GDM1 (cell line): Measurements from ENCODE around the gene PIGR.

ENCODE experiments used
- DNase-seq: peaks from one replicate; lab custom pipeline; 2025; lab: John Stamatoyannopoulos, UW

PIGR gene

DNA sequence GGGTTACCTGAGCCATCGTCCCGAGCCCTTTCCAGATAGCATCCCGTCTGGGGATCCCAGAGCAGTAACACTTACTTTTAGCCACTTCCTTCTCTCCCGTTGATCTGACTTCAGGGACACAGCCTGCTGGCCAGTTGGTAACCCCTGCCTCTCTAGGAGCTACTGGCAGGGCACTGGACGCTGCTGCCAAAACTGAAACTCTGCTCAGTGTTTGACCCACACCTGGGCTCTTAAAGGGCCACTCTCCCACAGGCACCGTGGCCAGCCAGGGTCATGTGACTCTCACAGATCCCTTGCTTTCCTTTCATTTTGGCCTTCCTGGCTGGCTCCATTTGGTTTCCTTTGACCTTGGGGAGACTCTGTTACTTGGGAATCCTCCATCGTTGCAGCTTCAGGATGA is at the start of gene PIGR:
PIGR (minus strand) TSS at position 206 of the 400 bp plus-strand sequence. CDS start 5,935 bp downstream, outside the sequence.
- no peak for DNase-seq

DNA sequence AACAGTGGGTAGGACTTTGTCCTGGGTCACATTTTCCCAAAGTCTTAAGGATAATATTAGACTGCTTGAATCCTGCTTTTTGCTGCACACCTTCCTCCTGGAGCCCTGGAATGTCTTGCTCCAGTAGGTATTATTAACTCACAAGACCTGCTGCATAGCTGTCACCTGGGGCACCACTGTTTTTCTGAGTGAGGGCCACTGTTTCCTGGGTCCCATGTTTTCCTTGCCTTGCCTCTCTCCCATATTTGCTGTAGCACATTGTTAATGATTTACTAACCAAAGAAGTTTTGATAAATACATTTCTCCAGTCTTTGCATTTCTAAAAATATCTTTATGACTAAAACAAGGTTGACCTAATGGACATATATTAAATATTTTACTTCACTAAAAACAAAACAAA is 46.5 kb upstream of the PIGR start:
- no peak for DNase-seq

GRCh38 chr1:206987873-206988272 is 41.6 kb upstream of the PIGR start:
- DNase-seq = no peak

- DNase-seq = no peak
These were observed 40.6 kb upstream of the PIGR start for GRCh38 chr1:206986885-206987284.

GRCh38 chr1:206986402-206986801 is 40.1 kb upstream of the PIGR start:
- DNase-seq = no peak

DNA sequence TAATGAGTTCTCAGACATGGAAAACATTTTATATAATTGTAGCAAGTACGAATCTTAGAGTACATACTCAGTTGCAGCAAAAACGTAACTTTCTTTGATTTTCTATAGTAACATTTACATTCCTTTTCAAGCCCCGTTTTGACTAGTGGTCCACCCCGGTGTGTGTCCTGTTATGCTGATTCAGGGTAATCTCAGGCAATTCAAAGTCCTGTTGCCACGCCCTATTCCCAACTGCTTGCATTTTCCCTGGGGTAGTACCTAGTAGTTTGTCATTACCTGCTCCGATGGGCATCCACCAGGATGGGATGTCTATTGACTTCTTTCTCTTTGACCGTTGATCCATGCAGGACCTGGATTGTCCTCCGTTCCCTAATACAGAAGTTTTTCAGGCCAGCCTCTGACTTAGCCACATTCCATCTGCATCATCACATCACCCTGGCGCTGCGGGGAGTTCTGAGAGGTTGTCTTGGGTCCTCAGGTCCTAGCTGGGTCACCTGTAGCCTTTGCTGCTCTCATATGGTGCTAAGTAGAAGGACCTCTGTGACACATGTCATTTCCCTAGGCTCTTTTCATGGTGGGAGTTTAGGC is 39.0 kb upstream of the PIGR start:
- DNase-seq = no peak

DNA sequence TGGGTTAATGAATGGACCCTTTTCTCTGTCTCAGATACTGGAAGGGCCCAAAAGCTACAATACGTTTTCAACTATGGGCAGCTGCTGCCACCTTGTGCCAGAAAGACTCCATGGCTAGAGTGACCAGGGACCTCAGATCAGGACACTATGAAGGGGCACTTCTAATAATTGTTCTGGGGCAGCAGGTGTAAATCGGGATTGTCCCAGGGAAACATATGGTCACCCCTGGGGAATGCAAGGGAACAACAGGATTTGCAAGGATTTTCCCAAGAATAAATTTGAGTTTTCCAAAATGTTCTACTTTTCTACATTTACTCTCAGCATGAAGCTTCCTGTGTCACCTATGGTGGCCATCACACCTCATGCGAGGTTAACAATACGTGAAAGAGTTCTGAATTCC is 36.0 kb upstream of the PIGR start:
- DNase-seq = peak; percentile 22

DNA sequence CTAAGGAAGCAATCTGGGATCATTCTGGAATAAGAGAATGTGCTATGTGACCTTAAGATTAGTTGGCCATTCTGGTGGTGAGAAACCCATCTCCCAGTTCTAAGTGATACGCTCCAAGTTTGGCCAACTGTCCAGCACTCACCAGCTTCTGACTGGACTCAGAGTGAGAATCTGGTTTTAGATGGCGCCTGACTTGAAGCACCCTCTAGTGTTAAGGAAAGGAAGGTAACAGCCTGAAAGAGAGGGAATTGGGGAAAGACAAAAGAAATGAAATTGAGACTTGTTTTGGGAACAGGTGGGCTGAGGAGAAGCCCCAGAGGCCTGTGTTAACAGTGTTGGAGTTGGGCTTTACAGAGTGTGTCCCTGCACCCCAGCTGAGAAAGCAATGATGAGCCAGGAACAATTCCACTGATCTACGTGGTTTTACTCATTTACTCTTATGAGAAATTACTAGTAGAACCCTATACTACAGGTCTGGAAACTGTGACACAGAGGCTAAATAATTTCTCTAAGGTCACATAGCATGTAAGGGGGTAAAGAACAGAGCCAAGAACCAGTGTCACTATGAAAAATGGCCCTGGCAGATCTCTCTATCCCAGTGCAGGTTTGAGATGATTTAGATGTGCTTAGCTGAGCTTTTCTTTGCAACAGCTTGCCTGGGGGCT is 33.2 kb upstream of the PIGR start:
- DNase-seq = no peak

DNA sequence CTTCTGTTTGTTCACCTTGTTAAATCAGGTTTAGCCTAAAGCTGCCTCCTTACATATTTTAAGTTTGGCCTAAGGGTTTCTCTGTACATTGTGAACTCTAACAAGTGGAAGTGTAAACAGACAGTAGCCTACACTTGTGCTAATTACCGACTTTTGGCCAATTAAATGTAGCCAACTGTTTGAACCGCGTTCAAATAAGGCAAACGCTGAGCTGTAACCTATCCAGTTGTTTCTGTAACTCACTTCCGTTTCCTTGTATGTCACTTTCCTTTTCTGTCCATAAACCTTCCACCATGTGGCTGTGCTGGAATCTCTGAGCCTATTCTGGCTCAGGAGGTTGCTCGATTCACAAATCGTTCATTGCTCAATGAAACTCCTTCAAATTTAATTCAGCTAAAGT is 32.0 kb upstream of the PIGR start:
- no peak for DNase-seq

DNA sequence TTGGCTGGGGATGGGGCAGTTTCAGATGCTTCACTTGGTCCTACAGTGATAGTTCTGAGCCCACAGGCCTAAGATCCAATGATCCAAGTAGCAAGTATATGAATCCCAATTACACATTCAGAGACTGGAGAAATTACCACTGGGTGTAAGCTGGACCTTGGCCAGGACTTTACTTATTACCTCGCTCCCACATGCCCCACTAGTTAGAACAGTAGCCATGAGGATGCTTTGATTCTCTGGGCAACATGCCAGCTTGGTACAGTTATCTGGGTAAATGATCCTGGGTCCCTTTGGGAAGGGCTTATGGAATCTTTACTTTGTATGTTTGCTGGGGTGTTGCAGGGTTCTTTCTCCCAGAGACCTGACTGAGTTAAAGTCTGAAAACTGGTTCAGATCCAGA is 29.0 kb upstream of the PIGR start:
- DNase-seq = no peak

DNA sequence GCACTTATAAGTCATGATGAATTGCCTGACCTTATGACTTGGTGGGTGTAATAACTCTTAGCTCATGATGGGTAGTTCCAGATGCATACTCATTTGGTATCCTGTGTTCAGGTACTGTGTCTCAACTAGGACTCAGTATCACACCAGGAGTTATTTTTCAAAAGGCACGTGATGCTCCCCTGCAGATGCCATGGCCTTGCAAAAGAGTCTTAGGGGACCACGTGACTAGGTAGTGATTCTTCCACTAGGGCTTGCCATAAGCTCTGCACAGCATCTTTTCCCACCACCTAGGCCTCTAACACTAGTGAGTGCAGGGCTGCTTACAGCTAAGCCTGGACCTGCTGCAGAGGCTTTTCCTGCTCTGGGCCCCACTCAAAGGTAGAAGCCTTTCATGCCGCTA is 27.9 kb upstream of the PIGR start:
- no peak for DNase-seq

DNA sequence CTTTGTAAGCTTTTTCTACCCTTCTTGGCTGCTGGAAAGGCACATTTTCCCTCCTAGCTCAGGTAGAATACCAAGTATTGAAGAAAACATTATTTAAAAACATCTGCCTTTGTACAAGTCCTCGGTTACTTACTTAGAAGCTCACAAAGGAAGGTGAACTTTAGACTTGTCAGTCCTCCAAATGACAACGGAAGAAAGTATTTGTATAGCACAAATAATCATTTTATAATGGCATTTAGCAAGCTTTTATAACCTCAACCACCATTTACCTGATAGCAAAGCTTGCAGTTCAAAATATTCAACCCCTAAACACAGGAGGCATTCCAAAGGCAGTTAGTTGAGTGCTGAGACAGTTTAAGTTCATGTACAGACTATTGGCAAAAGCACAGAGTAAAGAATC is 26.5 kb upstream of the PIGR start:
- no peak for DNase-seq

- no peak for DNase-seq
These were observed 24.9 kb upstream of the PIGR start for GRCh38 chr1:206971029-206971655.

DNA sequence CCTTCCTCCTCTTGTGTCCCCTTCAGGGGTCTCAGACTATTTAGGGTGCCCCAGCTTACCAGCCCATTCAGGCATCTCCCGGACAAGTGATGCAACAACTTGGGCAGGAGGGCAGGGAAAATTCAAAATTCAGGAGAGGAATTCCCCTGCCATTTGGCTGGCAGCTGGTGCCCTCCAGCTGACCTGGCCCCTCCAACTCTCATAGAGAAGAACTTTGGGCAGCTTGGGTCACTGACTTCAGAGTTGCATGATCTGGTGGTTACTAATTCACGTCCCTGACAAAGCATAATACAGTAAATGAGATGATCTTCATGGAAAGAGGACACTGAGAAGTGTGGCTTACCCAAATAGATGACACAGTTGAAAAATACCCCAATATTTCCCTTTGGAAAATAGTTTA is 24.2 kb upstream of the PIGR start, which contains the start of gene FCAMR:
FCAMR (minus strand) TSS at position 15 of the 400 bp plus-strand sequence. CDS start 335 bp downstream, outside the sequence.
- no peak for DNase-seq

DNA sequence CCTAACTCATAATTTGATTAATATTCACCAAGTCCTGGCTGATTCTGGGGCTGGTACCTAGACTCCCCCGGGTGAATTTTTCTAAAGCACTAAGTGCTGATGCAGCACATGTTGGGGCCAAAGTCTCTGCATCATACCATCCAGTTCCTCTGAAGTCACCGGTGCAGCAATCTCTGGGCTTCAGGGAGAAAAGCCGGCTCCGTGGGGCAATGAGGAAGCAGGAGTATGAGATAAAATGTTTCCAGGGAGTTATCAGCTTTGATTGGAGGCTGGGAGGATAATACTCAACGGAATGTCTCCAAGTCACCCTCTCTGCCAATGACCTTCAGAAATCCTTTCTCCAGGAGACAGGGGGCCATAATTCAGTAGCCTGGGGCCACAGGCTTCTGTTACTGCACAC is 22.8 kb upstream of the PIGR start:
- no peak for DNase-seq

DNA sequence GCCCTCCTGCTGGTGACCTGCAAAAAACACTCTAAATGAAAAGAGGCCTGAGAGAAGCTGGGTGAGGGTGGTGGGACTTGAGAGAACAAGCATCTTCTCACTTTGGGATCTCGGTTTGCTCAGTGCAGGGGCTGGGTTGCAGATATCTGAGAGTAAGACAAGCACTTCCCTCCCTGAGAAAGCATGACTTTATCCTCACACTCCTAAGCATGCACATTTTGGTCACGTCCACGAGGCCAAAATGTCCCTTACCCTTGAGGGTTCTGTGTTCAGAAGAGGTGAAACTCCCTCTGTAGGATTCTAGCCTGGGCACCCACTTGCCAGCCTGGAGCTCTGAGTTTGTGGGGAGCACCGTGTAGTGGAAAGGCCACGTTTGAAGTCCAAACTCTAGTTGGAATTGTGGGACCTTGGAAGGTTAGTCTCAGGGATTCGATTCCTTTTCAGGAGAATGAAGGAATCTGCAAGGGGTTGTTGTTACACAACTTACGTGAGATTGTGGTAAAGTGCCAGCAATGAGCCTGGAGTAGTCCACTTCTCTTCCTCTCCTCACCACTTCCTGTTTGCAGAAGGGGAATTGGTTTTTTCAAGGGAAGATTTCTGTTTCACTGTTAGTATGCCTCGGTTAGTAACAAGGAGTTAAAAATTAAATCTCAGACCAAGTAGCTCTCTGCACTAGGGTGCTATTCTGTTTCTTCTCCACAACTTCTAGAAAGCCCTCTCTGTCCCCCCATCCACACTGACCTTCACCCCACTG is 21.0 kb upstream of the PIGR start:
- DNase-seq = peak; percentile 36

GRCh38 chr1:206965781-206966180 is 19.5 kb upstream of the PIGR start:
- DNase-seq = no peak

DNA sequence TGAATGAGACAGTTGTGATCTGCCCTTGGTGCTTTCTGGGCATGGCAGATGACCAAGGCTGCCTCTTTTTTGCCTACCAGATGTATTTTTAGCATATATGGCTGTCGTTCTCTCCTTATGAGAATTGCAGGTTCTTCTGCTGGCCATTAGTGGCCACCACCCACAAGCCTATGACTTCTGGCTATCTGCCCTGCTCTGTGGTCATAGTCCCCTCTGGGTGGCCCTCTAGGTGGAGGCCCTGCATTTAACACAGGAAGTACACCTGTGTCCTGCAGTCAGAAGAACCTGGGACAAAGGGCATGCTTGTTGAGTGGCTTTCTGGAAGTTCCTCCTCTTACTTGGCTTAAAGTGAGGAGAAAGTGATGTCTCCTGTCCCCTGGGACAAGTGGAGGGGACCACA is 17.5 kb upstream of the PIGR start:
- DNase-seq = no peak

DNA sequence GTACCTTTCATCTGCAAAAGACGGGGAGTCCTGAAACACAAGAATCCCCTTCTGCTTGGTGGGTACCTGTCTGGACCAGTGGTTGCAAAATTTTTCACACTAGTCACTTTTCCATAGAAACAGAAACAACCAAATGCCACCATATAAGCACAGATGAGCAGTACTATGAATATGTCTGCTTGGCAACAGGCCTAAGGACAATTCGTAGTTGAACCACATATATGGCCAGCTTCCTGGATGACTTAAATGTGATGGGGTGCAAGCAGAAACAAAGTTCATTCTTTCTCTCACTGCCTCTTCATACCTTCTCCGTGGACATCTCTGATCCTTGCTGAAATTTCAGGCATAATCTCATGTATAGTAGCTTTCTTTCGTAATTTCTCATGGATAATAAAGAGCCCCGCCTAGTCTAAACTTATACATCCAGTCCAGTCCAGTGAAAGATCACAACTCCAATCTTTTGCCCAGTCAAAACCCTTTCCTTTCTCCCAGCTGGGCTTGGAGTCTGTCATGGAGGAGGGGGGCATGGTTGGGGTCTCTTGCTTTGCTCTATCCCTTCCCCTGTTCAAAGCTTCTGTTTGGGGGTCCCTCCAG is 16.9 kb upstream of the PIGR start:
- DNase-seq = no peak

DNA sequence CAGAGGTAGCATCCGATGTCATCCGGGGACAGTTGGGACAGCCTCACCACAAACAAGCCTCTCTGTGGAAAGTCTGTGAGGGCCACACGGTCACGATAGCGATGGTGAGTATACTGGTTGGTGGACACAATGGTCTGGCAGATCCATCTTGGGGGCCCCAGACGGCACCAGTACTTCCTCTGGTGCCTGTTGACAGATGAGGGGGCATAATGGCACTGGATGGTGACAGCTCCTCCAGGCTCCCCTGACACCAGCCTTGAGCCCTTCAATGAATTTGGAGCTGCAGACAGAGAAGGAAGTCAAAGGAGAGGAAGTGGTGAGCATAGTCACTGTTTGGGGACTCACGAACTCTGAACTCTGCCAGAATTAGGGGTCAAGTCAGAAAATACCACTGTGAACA is 16.0 kb upstream of the PIGR start:
- peak; percentile 49 for DNase-seq

DNA sequence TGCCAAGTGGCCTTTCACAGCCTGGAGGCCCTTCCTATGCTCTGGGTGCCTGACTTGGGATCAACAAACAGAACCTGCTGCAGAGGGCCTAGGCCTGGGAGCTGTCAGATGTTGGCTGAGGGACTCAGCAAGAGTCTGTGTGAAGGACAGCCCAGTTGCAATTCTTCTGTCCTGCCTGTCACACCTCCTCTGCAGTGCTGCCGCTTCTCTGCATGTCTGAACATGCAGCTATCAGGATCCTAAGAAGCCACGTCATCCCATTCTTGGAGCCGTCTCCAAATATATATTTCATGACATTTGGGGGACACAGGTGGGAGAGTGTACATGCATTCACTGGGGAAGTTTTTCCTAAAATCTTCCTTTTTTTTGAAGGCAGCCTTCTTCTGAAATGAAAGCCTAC is 15.4 kb upstream of the PIGR start:
- no peak for DNase-seq

GRCh38 chr1:206960676-206961386 is 14.6 kb upstream of the PIGR start:
- DNase-seq = no peak
